Stromal cell of bone marrow (primary cell): Measurements from ENCODE around the gene LMBR1.
"Not testable (repeated sequence)": the region's sequence is repeated elsewhere in the genome, so short reads cannot be mapped to it uniquely, and the experiment has no call there.

Source experiments
- DNase-seq: peaks from one replicate; pipeline ENCODE4 v3.0.0-alpha.2; 2012; ENCODE audit warnings: low read depth

Gene LMBR1

GRCh38 chr7:156759143-156759542 lies 133.8 kb downstream of the LMBR1 start:
- no peak for DNase-seq

GRCh38 chr7:156754201-156754600 lies 138.8 kb downstream of the LMBR1 start:
- no peak for DNase-seq

GRCh38 chr7:156753630-156754029 lies 139.4 kb downstream of the LMBR1 start:
- no peak for DNase-seq

DNA sequence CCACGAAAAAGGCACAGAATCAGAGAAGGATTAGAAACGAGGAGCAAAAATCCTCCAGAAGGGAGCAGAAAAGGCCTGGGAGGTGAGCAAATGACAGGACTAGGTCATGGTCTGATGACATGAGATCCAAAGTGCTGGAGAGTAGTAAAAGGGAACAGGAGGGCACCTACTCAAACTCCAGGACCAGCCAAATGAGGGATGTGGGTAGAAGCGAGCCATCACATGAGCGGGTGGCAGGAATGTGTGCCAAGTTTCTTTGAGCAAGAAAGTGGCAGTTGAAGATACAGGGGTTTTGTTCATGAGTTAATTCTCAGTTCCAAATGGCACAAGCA lies 139.8 kb downstream of the LMBR1 start:
- no peak for DNase-seq

DNA sequence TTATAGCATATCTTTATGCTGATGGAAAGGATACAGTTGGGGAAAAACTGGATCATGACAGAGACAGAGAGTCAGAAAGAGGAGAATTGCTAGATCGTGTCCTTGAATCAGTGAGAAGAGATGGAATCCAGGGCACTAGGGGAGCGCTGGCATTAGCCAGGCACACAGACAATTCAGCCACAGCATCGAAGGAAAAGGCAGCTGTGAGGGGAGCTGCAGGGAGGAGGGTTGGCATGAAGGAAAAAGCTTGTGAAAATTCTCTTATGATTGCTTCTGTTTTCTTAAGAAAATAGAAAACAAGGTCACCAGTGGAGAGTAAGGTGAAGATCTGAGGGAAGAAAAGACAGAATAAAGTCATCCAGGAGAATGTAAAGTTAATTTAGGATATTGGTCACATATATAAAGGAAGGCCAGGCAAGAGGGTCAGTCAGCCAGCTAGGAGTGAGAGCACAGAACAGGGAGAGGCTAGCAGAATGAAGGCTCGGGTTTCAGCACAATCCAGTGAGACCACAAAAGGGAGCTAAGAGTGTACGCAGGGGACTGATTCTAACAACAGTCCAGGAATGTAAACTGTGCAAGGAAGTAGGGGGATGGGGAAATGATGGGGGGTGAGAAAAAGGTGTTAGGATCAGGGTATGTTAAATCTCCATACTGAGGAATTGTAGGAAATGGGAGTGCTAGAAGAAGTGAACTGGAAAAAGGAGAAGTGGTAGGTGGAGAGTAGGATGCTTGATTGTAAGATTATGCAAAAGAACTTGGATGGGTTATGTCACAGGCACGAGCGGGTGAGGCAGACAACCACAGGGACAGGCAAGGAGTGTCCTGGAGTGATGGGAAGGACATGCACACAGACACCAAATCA lies 140.4 kb downstream of the LMBR1 start:
- DNase-seq: peak; percentile 7

GRCh38 chr7:156751319-156751718 lies 141.7 kb downstream of the LMBR1 start:
- DNase-seq: peak; percentile 88

GRCh38 chr7:156747718-156748117 lies 145.3 kb downstream of the LMBR1 start:
- DNase-seq: no peak

DNA sequence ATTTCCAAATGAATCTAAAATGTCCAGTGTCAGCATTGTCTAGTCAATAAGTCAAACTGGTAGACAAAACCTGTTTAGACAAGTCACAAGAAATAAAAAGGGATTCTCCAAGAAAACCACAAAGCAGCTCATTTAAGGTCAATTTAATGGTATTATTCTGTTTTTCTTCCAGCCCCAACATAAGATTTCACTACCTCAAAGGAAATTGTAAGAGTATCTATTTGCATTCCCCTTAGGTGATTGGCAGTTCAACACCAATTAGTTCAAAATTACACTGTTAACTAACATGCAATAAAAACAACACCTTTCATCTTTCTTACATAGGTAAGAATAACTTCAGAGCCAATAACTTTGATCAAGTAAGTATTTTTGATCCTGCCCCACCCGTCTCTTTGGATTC lies 146.1 kb downstream of the LMBR1 start:
- DNase-seq: no peak

- DNase-seq: no peak
Measured at GRCh38 chr7:156739596-156739995, 153.4 kb downstream of the LMBR1 start.

GRCh38 chr7:156735851-156736250 lies 157.1 kb downstream of the LMBR1 start:
- DNase-seq: no peak

DNA sequence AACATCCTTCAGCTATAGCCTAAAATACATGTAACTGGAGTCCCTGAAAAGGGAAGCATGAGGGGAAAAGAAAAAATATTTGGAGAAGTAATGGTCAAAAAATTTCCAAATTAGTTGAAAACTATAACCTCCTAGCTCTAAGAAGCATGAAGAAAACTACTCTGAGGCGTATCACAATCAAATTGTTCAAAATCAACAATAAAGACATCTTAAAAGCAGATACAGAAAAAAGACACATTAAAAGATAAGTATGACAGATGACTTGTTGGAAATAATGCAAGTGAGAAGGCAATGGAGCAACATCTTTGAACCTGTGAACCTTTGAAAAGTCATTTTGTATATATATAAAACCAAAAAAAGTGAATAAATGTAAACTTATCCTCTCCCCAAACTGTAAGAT lies 159.3 kb downstream of the LMBR1 start:
- DNase-seq: no peak

DNA sequence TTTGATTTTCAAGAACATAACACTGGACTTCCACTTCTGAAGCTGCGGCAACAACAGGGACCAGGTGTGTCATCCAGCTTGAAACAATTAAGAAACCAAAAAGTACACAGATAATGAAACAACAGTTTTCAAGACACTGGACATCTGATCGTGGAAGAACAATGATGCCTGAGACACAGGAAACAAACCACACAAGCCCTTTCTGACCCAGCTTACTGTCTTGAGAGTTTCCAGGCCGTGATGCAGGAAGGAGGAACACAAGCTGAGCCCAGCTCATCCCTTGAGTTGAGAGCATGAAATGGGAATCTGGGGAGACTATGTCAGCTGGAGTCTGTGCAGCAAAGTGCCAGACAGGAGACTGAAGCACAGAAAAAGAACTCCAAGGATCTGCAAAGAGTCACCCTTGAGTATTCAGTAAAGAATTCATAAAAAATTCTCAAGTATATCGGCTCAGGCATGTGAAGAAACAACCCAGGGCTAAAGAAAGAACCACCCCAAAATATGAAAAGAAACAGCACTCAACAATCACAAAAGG lies 160.8 kb downstream of the LMBR1 start:
- no peak for DNase-seq

DNA sequence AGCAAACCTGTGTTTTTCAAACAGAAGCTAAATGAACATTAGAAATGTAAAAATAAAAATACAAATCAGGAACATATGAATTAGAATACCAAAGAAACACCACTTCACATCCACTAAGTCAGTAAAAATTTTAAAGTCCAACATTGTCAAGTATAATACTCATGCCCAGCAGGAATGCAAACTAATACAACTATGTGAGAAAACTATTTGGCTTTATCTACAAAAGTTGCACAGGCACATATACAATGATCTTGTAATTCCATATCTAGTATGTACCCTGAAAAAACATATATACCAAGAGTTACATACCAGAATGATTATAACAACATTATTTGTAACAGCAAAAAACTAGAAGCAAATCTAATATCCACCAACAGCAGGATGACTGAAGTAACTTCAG lies 161.3 kb downstream of the LMBR1 start:
- no peak for DNase-seq

DNA sequence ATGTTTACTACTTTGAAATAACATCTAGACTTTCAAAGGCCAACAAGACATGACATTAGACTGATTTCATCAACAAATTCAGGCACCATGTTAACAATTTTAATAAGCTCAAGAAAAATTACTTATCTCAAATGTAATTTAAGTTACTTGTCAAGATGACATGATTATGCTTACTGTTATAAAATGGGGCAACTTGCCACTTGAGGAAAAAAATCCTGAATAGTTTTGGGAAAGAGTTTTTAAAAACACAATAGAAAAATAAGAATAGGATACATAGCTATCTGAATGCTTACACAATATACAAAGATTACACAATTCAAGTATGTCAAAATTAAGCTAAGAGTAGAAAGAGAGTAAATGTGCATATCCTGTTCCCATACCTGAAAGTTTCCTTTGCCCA lies 167.0 kb downstream of the LMBR1 start:
- no peak for DNase-seq

- peak; percentile 3 for DNase-seq
Measured at GRCh38 chr7:156725073-156725472, 167.9 kb downstream of the LMBR1 start.

- DNase-seq: no peak
Measured at GRCh38 chr7:156722043-156722826, 170.7 kb downstream of the LMBR1 start.

- no peak for DNase-seq
Measured at GRCh38 chr7:156703773-156704482, 189.1 kb downstream of the LMBR1 start.

DNA sequence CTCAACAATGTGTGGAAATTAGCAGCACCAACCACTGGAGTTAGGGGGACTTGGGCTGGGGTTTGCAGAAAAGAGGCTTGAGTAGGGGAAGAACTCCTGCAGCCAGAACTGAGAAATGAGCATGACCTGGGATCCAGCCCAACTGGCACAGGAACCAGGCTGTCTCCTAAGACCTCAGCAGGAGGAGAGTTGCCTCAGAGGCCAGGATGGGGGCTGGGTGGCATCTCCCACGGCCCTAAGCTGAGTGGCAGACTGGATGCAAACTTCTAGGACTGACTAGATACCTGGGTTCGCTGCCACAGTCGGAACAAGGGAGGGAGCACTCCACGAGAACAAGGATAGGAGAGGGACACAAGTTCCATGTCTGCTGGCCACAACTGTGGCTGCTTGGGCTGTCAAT lies 189.8 kb downstream of the LMBR1 start:
- DNase-seq: no peak

GRCh38 chr7:156702399-156702798 lies 190.6 kb downstream of the LMBR1 start:
- DNase-seq: no peak

DNA sequence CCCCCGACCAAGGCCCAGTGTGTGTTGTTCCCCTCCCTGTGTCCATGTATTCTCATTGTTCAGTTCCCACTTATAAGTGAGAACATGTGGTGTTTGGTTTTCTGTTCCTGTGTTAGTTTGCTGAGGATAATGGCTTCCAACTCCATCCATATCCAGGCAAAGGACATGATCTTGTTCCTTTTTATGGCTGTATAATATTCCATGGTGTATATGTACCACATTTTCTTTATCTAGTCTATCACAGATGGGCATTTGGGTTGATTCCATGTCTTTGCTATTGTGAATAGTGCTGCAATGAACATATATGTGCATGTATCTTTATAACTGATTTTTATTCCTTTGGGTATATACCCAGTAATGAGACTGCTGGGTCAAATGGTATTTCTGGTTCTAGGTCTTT lies 191.2 kb downstream of the LMBR1 start:
- DNase-seq: not testable (repeated sequence)

- DNase-seq: not testable (repeated sequence)
Measured at GRCh38 chr7:156698512-156698911, 194.5 kb downstream of the LMBR1 start.

GRCh38 chr7:156697283-156697682 lies 195.7 kb downstream of the LMBR1 start:
- DNase-seq: not testable (repeated sequence)

- no peak for DNase-seq
Measured at GRCh38 chr7:156693627-156694026, 199.4 kb downstream of the LMBR1 start.
